Activated CD8-positive, alpha-beta memory T cell treated with anti-CD3 and anti-CD28 coated beads for 36 hours (primary cell): ENCODE data around the gene CISD1. TPM values are rescaled to one million over a fixed set of nuclear protein-coding genes. Genes with fewer than 3 reads are reported as not detected.

Source experiments
- CTCF ChIA-PET: fragments of 350-600 bp; sonication (Branson Sonifier 250); formaldehyde crosslinking; loops from one replicate; lab custom pipeline; 2021; ENCODE audit warnings: antibody characterized with exemption; lab: Charles Lee
- POLR2A ChIA-PET: fragments of 350-600 bp; sonication (Branson Sonifier 250); formaldehyde crosslinking; loops from one replicate; lab custom pipeline; 2021; ENCODE audit warnings: antibody characterized with exemption; lab: Charles Lee
- total RNA-seq, 2 experiments: library from RNA; stranded (reverse); gene quantifications; one replicate each; pipeline ENCODE4 v1.2.3, GENCODE V29; 2021

The CISD1 gene
- total RNA-seq, 2 experiments from 2014 or later, result 62.9 to 63.0 TPM

DNA sequence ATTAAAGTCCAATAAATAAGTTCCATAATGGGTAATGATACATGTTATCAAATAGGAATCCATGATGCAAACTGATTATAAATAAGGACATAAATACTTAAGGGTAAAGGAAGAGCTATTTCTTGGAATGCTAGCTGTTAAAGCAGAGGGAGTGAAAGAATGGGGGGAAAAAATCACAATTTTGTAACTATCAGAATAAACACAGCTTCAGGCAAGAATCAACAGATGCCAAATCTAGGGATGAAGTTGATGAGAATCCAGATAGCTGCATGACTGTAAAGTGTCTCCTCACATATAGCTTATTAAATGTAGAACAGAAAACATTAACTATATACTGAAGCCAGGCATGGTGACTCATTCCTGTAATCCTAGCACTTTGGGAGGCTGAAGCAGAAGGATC, 6.2 kb upstream of the CISD1 start:
- CTCF ChIA-PET, result no interaction called here

DNA sequence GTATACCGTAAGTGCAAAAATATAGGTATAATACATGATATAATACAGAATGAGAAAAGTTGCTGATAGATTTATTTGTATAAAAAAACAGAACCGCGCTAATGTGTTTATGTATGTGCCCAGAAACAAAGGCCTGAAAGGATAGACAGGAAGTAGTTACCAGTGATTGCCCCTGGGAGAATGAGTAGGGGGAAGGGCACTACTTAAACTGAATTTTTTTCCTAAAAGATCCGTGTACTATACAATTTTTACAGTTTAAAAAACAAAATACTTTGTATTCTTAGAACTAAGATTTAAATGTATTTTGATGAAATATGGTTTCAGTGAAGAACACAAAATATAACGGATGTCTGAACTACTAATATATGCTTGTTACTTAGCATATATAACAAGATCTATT, 4.2 kb upstream of the CISD1 start:
- CTCF ChIA-PET, result no interaction called here
- POLR2A ChIA-PET, result no interaction called here

More for the DNA sequence above, 6.2 kb upstream of the CISD1 start:
- POLR2A ChIA-PET, result no interaction called here

DNA sequence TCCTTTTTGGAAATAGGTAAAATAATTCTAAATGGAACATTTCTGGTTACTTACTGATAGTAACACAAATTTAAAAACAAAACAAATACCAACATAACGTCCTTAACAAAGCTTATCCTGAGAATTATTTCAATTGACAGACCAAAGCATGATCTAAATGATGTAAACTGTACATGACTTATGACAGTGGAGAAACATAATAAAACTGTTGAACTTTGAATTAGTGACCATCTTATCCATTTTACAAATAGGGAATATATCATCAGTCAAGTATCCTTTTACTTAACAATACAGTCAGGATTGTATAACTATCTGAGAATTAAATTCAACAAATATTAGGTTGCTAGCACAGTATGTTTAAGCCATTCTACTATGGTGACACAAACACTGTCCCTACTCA, 3.7 kb upstream of the CISD1 start:
- ChIA-PET POLR2A (no interaction called here), CTCF (no interaction called here)

DNA sequence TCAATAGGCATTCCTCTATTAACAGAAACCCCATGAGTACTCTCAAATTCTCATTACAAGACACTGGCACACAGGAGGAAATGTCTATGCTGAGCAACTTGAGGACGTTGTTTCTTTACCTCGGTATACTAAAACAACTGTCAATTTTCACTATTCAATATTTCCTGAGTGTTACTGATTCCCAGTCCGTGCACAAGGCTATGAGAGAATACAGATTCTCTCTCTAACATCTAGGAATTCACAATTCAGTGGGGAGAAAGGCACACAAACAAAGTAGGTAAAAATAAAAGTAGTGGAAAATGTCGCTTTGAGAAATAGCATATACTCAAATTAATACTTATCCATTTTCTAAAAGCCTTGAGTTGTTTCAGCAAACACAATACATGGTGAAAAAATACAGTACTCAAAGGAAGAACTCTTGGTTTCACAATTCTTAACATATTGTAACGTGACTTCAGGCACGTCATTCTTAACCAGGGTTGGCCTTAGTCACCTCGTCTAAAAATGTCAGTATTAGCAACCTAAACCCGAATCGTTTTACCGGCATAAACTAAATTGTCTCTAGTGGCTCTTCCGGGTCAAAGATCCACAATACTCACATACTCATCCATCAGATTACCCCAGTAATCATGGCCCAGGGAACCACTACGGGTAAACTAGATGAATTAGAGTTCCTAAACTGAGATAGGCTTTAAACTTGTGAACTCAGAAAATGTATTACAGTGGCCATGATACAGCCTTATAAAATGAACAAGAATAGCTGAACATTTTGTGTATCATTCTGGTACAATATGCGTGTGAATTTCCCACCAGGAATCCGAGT, 2.7 kb upstream of the CISD1 start:
- POLR2A ChIA-PET, result interaction anchor here (1.0 kb wide), 1 partner anchor 12 kb away, joined by 3 read pairs; no protein-coding TSS in a partner anchor
- CTCF ChIA-PET, result no interaction called here

DNA sequence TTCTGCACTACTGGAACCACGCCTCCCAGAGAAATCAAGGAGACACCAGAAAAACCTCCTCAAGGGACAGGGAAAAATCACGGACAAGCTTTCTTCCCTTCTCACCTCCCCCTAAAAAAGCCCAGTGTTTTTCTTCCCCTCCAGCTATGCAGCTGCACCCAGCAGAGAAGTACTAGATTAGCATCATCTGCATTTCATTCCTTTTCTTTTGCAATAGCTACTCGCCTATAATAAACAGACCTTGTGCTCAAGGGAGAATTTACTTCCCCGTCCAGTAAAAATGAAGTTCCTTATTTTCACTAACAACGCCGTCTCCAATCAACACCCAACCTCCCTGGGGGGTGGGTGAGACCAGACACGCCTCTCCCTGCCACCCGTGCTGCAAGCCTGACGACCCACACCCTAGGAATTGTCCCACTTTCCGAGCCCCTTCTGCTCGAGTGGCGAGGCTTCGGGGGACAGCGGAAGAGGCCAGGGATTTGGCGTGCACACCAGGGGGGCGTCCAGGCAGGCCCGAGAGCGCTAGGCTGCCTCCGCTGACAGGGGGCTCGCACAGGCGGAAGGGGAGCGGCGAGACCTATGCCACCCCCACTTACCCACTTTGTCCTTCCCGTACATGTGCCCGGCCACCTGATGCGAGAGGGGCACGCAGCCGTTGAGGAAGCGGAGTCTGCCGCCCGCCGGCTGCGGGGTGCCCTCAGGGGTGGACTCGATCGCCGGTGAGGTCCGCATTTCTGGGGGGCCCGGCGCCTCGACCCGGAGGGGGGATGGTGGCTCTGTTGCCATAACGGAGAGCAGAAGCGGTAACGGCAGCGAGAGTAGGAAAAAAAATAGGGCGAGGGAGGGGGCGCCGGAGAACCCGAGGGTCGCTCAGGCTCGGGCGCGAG, 1.9 kb upstream of the CISD1 start:
- CTCF ChIA-PET, result no interaction called here

DNA sequence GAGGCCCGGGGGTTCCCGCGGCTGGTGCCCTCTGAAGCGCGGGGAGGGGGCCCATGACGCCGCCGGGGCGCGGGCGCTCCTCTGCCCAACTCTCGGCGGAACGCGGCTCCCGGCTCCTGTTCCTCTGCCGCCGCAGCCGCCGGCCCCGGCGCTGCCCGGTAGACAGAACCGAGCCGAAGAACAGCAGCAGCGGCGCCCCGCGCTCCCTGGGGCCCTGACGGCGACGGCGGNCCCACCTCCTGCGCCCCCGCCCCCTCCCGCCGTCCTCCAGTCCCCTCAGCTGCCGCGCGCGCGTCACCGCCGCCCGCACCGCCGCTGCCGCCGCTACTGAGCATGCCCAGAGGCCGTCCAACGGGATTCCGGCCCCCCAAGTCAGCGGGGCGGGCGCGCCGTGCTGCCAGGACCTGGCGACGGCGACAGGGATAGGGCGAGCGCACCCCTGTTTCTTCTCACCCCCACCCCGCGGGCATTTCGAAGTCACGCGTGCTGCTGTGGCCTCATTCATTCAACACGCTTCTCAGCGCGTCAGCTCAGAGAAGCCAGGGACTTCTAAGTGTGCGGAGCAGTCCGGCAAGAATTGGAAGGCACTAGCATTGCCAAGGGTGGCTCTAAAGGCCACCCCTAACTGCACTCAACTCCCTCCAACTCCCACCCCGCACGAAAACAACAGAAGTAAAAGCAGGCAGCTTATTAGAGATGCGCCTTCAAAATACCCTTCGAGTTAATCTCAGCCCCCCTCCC, 1.1 kb upstream of the CISD1 start, which contains the start of gene IPMK:
Gene IPMK, minus strand, starts transcription at position 182 of the 741 bp plus-strand sequence. CDS start 283 bp downstream, outside the sequence.
- POLR2A ChIA-PET, result interaction anchor here (0.5 to 2.0 kb wide), 5 partner anchors 18 to 117 kb away, joined by 3 to 11 read pairs (median 7); partner anchors contain the start of gene UBE2D1
- CTCF ChIA-PET, result interaction anchor here (1.2 to 1.5 kb wide), 2 partner anchors 26 to 91 kb away, joined by 3 to 4 read pairs; no protein-coding TSS in a partner anchor

More for the DNA sequence above, 1.9 kb upstream of the CISD1 start:
- POLR2A ChIA-PET, result interaction anchor here (0.6 to 1.0 kb wide), 2 partner anchors 13 to 19 kb away, joined by 3 to 11 read pairs; no protein-coding TSS in a partner anchor

DNA sequence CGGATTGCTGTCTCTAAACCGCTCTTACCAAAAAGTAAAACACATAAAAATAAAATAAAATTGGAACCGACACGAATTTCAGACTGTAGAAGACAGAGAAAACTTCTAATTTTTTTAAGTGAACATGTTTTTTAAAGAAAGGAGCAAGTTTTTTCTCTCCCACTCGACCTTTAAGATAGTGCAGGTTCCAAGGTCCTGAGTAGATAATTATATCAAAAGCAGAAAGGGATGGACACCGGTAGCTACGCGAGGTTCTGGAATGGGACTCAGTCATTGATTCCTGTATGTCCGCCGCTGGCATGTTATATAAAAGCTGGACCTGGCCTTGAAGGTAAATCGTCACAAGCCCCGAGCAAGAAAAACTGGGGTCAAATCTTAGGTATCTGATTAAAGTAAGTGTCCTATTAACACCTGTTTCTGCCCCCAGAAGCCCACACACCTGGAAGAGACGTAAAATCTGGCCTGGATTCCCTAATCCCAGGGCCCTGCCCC, 462 bp upstream of the CISD1 start:
- CTCF ChIA-PET, result interaction anchor here (0.8 to 1.5 kb wide), 4 partner anchors 26 to 116 kb away, joined by 3 to 6 read pairs (median 4); partner anchors contain the start of gene TFAM
- POLR2A ChIA-PET, result interaction anchor here (0.5 to 2.0 kb wide), 4 partner anchors 27 to 116 kb away, joined by 3 to 11 read pairs (median 5); partner anchors contain the start of gene UBE2D1

DNA sequence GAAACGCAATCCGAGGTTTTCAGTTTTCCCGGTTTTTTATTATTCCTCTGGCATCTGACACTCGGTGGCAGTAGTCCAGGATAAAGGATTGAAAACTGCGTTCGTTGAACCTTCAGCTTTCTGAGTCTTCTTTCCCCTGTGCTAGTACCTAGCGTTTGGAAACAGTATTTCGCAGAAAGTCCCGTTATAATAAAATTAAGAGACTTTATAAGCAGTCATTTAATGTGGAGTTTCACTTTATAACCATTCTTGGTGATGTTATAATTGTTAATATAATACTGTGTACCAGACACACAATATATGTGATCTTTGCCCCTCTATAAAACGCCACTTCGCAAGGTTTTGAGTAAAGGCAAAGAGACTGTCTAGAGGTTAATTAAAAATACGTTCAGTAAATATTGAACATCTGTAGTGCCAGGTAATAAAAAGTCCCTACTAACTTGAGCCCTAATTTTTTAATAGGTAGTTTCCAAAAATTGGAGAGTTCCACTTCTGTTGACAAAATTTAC, 874 bp downstream of the CISD1 start:
- ChIA-PET POLR2A (no interaction called here), CTCF (interaction anchor here (1.5 kb wide), 1 partner anchor 115 kb away, joined by 6 read pairs; the partner anchor contains the start of gene TFAM)

DNA sequence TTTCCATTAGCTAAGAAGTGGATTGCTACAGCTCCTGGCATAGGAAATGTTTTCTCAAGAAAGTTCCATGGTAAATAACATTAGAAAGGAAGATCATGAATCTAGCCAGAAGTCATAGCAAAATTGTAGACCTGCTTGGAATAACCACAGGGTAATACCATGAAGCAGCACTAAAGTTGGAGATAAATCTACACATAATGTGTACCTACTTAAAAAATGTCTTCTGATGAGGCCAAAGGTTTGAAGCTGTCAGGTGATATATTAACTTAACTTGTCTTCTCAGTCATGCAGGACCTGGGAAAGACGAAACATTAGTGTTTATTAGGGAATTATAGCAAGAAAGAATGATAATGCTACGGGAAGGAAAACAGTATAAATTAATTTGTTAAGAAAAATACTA, 6.3 kb downstream of the CISD1 start:
- ChIA-PET POLR2A (no interaction called here), CTCF (interaction anchor here (1.6 kb wide), 1 partner anchor 110 kb away, joined by 4 read pairs; the partner anchor contains the start of gene TFAM)

DNA sequence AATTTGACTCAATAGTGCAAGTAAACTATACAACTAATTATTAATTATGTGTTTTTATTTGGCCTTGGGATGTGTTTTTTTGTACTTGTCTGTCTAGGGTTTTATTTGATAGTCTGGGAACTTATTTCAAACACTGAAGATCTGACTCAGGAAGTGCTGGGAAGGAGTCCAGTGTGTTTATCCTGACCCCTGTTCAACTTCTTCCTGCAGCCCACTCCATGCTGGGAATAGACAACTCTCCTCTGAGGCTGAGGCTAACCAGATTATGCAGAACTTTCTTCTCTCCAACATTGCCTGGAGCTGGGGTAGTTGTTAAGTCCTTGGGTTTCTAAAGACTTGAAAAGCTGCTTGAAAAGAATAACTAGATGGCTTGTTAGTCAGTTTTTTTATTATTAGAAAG, 6.9 kb downstream of the CISD1 start:
- CTCF ChIA-PET, result no interaction called here
- POLR2A ChIA-PET, result no interaction called here

DNA sequence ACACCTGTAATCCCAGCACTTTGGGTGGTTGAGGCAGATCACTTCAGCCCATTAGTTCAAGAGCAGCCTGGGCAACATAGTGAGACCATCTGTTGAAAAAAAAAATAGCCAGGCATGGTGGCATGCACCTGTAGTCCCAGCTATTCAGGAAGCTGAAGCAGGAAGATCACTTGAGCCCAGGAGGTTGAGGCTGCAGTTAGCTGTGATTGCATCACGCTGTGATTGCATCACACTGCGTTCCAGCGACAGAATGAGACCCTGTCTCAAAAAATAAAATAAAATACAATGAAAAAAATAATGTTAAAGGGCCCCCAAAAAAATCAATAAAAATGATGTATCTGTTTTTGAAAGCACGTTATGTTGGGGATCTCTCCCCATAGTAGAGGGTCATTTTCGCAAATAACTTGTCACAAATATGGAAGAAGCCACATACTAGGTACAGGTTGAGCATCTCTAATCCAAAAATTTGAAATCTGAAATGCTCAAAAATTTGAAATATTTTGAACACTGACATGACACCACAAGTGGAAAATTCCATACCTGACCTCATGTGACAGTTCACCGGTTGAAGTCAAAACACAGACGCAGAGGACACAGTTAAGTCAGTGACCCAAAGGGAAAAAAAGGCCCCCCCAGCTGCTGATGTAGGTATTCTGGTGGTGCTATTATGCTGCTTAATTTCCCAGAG, 9.5 kb downstream of the CISD1 start:
- ChIA-PET CTCF (no interaction called here), POLR2A (no interaction called here)

DNA sequence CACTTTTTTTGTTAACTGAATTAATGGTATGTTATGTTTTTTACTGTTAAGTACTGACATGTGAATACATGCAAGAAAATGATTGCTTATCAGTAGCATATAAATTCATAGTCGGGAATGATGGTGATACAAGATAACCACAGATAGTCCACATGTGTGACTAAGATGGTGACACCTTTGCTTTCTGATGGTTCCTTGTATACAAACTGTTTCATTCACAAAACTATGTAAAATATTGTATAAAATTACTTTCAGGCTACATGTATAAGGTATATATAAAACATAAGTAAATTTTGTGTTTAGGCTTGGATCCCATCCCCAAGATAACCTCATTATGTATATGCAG, 10.0 kb downstream of the CISD1 start:
- CTCF ChIA-PET, result no interaction called here
- POLR2A ChIA-PET, result no interaction called here

DNA sequence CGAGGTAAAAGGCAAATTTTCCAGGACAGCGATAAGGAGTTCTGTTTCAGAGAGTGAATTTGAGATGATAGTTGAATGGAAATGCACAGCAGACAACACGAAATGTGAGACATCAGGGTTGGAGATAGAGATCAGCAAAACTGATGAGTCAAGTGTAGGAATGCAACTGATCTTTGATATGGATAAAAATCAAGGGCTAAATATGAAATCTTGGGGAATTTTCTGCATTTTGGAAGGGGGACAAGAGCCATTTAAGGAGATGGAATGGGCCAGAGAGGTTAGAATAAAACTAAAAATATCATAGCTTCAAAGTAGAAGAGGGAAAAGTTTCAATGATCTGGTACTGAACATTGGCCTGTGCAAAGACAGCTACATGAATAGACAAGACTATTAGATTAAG, 11.5 kb downstream of the CISD1 start:
- ChIA-PET POLR2A (no interaction called here), CTCF (interaction anchor here (1.2 kb wide), 1 partner anchor 43 kb away, joined by 3 read pairs; no protein-coding TSS in a partner anchor)

DNA sequence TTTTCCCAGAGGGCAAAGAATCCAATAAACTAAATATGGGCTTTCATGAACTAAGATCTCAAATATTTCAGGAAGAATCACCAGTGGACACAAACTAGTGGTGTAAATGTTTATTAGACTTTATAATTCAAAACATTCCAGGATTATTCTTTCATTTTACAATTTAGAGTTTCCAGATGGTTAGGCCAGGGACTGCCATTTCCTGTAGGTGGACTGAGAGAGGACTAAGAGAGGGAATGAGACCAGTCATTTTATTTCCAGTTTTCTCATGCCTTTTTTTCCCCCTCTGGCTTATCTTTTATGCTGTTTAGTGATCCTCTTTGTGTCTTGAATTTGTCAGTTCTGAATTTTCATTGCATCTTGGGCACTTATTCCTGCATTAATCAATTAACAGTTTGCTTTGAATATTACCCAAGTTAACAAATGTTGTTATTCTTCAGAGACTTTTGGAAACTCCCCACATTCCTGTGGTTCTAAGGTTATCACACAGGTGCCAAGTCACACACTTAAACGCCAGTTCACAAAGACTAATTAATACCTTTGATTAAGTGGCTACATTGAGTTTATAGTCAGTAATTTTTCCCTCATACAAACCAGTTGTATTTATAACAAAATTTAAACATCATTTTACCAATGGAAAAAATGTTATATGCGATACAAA, 12.3 kb downstream of the CISD1 start:
- CTCF ChIA-PET, result no interaction called here
- POLR2A ChIA-PET, result no interaction called here

DNA sequence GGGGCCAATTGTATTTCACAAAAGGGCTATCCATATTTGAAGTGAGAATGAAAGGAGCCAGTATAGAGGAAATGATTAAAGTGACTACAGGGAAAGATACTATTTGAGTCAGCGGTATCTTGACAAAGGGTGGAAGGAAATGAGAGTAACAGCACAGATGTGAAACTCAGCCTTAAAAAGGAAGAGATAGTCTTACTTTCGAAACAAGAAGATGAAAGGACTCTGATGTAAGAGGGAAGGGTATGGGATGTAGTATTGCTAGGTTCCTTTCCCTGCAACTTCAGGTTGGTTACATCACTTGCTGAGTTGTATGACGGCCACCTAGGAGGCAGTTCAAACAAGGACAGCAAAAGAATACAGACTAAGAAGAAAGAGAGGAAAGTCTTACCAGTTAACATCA, 13.7 kb downstream of the CISD1 start:
- CTCF ChIA-PET, result no interaction called here

DNA sequence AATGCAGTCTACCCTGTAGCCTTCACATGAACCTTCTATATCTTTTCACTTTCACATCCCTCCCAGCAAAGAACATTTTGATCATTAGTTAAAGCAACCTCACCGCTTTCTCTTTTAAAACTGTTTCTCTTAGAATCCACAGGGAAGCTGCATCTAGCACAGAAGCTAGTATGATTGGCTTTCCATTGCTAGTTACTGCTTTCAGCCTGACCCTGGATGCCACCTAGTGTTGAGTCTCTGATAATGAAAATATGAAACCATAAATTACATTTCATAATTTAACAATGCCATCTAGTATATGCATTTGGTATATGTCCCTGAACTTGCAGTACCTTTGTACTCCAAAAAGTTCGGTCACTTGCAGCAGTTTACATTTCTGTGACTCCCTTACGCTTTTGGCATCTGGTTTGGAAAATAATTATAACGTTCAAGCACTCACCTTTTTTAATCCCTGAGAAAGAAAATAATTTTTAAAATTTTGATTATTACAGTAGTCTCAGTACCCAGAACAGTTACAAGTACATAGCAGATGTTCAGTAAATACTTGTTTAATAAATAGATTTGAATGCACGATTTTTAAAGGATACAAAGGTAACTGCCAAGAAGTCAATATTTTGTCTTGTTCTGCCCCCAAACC, 22.7 kb downstream of the CISD1 start:
- POLR2A ChIA-PET, result no interaction called here
- CTCF ChIA-PET, result interaction anchor here (0.9 kb wide), 1 partner anchor 113 kb away, joined by 4 read pairs; no protein-coding TSS in a partner anchor

More for the DNA sequence above, 13.7 kb downstream of the CISD1 start:
- POLR2A ChIA-PET, result no interaction called here

DNA sequence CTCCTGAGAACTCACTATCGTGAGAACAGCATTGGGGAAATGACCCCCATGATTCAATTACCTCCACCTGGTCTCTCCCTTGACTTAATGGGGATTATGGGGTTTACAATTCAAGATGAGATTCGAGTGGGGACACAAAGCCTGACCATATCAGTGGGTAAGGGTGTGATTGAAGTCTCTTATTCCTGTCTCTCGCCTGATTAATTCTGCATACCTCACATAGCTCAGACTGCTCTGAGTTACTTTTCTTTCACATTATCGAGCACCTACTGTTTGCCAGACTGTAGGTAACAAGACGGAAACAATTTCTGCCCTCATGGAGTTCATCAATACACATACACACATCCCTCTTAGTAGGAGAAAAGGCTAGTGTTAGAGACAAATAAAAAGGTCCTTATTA, 25.0 kb downstream of the CISD1 start:
- ChIA-PET CTCF (interaction anchor here (1.0 kb wide), 1 partner anchor 26 kb away, joined by 3 read pairs; the partner anchor contains the start of gene CISD1), POLR2A (no interaction called here)
